Panc1 (cell line): ENCODE results near the gene PNPO. TPM values are rescaled to one million over a fixed set of nuclear protein-coding genes. Genes with fewer than 3 reads are reported as not detected.
"Not testable (repeated sequence)": the region's sequence is repeated elsewhere in the genome, so short reads cannot be mapped to it uniquely, and the experiment has no call there.

ENCODE experiments used
- ATAC-seq: fragments of 200-7000 bp; cut with Tn5 transposase; 2 replicates; pipeline ENCODE4 v1.9.1; 2020; ENCODE audit warnings: mild to moderate bottlenecking, moderate library complexity
- BruUV-seq: library from RNA; stranded (reverse); fragments of 400-500 nt; replicated peaks from 2 replicates; lab custom pipeline; 2021; lab: Mats Ljungman, UMichigan
- CTCF ChIA-PET: fragments of 300-600 bp; sonication (Branson Sonifier 250); formaldehyde crosslinking; loops from one replicate; lab custom pipeline; 2022; ENCODE audit warnings: antibody characterized with exemption; lab: Charles Lee
- POLR2A ChIA-PET: fragments of 300-600 bp; sonication (Branson Sonifier 250); formaldehyde crosslinking; loops from one replicate; lab custom pipeline; 2022; ENCODE audit warnings: antibody characterized with exemption; lab: Charles Lee
- DNase-seq: peaks from one replicate; pipeline ENCODE4 v3.0.0-alpha.2; 2010; ENCODE audit warnings: low read depth, low spot score
- H3K27ac ChIP-seq: 2 replicates; pipeline ENCODE4 v1.5.1; 2011; ENCODE audit warnings: mild to moderate bottlenecking, low read length, inconsistent platforms
- H3K27me3 ChIP-seq: fragments of 200-500 bp; sonication (Bioruptor generic); 2 replicates; pipeline ENCODE4 v1.6.0; 2014; ENCODE audit warnings: low read length, inconsistent platforms; ENCODE audit not compliant: control insufficient read depth, insufficient read depth
- H3K36me3 ChIP-seq: fragments of 200-500 bp; sonication (Bioruptor generic); 2 replicates; pipeline ENCODE4 v1.5.1; 2014; ENCODE audit warnings: inconsistent platforms, mild to moderate bottlenecking, low read length, moderate library complexity; ENCODE audit not compliant: control insufficient read depth, insufficient read depth
- H3K4me1 ChIP-seq: 2 replicates; pipeline ENCODE4 v1.5.1; 2011; ENCODE audit warnings: inconsistent platforms, mild to moderate bottlenecking, low read length, moderate library complexity; ENCODE audit not compliant: control insufficient read depth, insufficient read depth
- H3K4me3 ChIP-seq, 2 experiments: 2 replicates each; pipeline ENCODE4 v1.5.1; 2011 to 2012; ENCODE audit warnings: low read depth in 2 of 2, low read length in 2 of 2, mild to moderate bottlenecking in 2 of 2, inconsistent platforms in 1 of 2, moderate library complexity in 1 of 2
- H3K9me3 ChIP-seq: fragments of 200-500 bp; sonication (Bioruptor generic); 2 replicates; pipeline ENCODE4 v1.5.1; 2014; ENCODE audit warnings: low read depth, mild to moderate bottlenecking, inconsistent platforms, low read length, moderate library complexity; ENCODE audit not compliant: control insufficient read depth, insufficient read depth
- POLR2AphosphoS5 ChIP-seq: IDR thresholded peaks from 2 replicates; pipeline ENCODE4 v1.6.1; 2012; ENCODE audit warnings: mild to moderate bottlenecking, low read depth, low read length, moderate library complexity
- SIN3A ChIP-seq: IDR thresholded peaks from 2 replicates; pipeline ENCODE4 v1.6.1; 2012; ENCODE audit warnings: low read depth, mild to moderate bottlenecking, low read length, moderate library complexity, borderline replicate concordance; ENCODE audit not compliant: insufficient read depth
- TCF7L2 ChIP-seq: IDR thresholded peaks from 2 replicates; pipeline ENCODE4 v1.6.1; 2011; ENCODE audit warnings: mild to moderate bottlenecking, low read depth, low read length, inconsistent platforms
- in situ Hi-C: cut with HindIII; loops from 2 replicates; pipeline ENCODE4 v1.10.0; 2016; ENCODE audit warnings: low sequenced_read_pairs, low pct_unique_long_range_greater_than_20kb
- intact Hi-C: fragments of 100-400 bp; cut with micrococcal nuclease; formaldehyde crosslinking; loops from one replicate; pipeline ENCODE4 v1.10.0; 2022; ENCODE audit not compliant: unreplicated experiment
- total RNA-seq: library from RNA; stranded (reverse); gene quantifications from one replicate; pipeline ENCODE4 v1.2.1, GENCODE V29; 2021; ENCODE audit not compliant: unreplicated experiment
- TF ChIP-seq, protein P1 (sequence below): fragments of 450-650 bp; IDR thresholded peaks from 2 replicates; pipeline ENCODE4 v1.5.1; 2017; ENCODE audit warnings: mild to moderate bottlenecking
- TF ChIP-seq, protein P2 (sequence below), 2 experiments: IDR thresholded peaks; 2 replicates each; pipeline ENCODE4 v1.6.1; 2011 to 2012; ENCODE audit warnings: low read depth in 2 of 2, control low read depth in 1 of 2, low read length in 1 of 2, mild to moderate bottlenecking in 1 of 2, moderate library complexity in 1 of 2; ENCODE audit not compliant: insufficient read depth in 1 of 2

Gene PNPO
- total RNA-seq, 1 experiment from 2014 or later, result 20.1 TPM

DNA sequence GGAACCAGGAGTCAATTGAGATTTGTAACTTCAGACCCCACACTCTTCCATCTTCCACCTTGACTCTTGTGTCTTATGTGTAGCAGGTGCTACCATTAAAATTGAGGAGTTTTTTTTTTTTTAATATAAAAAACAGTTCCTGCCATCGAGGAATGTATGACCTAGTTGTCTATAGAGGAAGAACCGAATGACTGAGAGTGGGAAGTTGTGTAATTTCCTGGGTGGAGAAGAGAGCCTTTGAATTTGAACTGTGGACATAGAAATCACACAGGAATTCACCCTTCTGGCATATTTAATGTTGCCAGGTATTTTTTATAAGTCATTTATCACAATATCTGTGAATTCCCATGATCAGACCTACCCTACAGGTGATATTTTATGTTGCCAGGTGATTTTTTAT lies 23.4 kb upstream of the PNPO start:
- ChIA-PET POLR2A (no interaction called here), CTCF (no interaction called here)
- DNase-seq, result no peak
- no peak for ATAC-seq
- Histone ChIP-seq H3K36me3 (no peaks in the 10 kb centered on the region), H3K27ac (no peak overlapping the region), H3K27me3 (no peaks in the 10 kb centered on the region), H3K4me1 (no peaks in the 10 kb centered on the region), H3K9me3 (no peaks in the 10 kb centered on the region), H3K4me3 (no peak overlapping the region)
- intact Hi-C loops (no loop called here), in situ Hi-C loops (no loop called here)
- no TSS peak for BruUV-seq
- TF ChIP-seq, protein P1, sequence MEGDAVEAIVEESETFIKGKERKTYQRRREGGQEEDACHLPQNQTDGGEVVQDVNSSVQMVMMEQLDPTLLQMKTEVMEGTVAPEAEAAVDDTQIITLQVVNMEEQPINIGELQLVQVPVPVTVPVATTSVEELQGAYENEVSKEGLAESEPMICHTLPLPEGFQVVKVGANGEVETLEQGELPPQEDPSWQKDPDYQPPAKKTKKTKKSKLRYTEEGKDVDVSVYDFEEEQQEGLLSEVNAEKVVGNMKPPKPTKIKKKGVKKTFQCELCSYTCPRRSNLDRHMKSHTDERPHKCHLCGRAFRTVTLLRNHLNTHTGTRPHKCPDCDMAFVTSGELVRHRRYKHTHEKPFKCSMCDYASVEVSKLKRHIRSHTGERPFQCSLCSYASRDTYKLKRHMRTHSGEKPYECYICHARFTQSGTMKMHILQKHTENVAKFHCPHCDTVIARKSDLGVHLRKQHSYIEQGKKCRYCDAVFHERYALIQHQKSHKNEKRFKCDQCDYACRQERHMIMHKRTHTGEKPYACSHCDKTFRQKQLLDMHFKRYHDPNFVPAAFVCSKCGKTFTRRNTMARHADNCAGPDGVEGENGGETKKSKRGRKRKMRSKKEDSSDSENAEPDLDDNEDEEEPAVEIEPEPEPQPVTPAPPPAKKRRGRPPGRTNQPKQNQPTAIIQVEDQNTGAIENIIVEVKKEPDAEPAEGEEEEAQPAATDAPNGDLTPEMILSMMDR, result no peak
- TF ChIP-seq SIN3A, result no peak
- TF ChIP-seq TCF7L2, result no peak
- TF ChIP-seq POLR2AphosphoS5, result no peak
- TF ChIP-seq, protein P2, sequence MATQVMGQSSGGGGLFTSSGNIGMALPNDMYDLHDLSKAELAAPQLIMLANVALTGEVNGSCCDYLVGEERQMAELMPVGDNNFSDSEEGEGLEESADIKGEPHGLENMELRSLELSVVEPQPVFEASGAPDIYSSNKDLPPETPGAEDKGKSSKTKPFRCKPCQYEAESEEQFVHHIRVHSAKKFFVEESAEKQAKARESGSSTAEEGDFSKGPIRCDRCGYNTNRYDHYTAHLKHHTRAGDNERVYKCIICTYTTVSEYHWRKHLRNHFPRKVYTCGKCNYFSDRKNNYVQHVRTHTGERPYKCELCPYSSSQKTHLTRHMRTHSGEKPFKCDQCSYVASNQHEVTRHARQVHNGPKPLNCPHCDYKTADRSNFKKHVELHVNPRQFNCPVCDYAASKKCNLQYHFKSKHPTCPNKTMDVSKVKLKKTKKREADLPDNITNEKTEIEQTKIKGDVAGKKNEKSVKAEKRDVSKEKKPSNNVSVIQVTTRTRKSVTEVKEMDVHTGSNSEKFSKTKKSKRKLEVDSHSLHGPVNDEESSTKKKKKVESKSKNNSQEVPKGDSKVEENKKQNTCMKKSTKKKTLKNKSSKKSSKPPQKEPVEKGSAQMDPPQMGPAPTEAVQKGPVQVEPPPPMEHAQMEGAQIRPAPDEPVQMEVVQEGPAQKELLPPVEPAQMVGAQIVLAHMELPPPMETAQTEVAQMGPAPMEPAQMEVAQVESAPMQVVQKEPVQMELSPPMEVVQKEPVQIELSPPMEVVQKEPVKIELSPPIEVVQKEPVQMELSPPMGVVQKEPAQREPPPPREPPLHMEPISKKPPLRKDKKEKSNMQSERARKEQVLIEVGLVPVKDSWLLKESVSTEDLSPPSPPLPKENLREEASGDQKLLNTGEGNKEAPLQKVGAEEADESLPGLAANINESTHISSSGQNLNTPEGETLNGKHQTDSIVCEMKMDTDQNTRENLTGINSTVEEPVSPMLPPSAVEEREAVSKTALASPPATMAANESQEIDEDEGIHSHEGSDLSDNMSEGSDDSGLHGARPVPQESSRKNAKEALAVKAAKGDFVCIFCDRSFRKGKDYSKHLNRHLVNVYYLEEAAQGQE (IDR thresholded peaks at IDR 0.05; ENCODE audit: insufficient read depth in 1 of 2, low read depth in 2 of 2, low read length in 1 of 2), result no peak

DNA sequence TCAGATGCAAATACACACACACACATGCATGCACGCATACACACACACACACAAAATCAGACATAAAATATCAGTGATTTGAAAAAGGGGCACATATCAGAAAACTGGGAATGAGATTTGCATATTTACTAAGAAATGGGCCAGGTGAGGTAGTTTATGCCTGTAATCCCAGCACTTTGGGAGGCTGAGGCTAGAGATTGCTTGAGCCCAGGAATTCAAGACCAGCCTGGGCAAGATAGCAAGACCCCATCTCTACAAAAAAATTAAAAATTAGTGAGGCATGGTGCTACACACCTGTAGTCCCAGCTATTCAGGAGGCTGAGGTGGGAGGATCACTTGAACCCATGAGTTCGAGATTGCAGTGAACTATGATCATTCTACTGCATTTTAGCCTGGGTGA lies 22.4 kb upstream of the PNPO start:
- in situ Hi-C loops, result no loop called here
- no peaks in the 10 kb centered on the region for H3K9me3 ChIP-seq
- no peak for ATAC-seq
- no peak overlapping the region for H3K4me3 ChIP-seq
- H3K4me1 ChIP-seq, result no peaks in the 10 kb centered on the region
- H3K27me3 ChIP-seq, result no peaks in the 10 kb centered on the region
- BruUV-seq, result no TSS peak
- H3K27ac ChIP-seq, result no peak overlapping the region
- H3K36me3 ChIP-seq, result no peaks in the 10 kb centered on the region
- DNase-seq, result no peak
- TF ChIP-seq, protein P2 (IDR thresholded peaks at IDR 0.05; ENCODE audit: insufficient read depth in 1 of 2, low read depth in 2 of 2, low read length in 1 of 2), result no peak
- TF ChIP-seq POLR2AphosphoS5, result no peak
- TF ChIP-seq TCF7L2, result no peak
- TF ChIP-seq, protein P1, result no peak
- TF ChIP-seq SIN3A, result no peak
- POLR2A ChIA-PET, result no interaction called here
- intact Hi-C loops, result no loop called here
- CTCF ChIA-PET, result no interaction called here

DNA sequence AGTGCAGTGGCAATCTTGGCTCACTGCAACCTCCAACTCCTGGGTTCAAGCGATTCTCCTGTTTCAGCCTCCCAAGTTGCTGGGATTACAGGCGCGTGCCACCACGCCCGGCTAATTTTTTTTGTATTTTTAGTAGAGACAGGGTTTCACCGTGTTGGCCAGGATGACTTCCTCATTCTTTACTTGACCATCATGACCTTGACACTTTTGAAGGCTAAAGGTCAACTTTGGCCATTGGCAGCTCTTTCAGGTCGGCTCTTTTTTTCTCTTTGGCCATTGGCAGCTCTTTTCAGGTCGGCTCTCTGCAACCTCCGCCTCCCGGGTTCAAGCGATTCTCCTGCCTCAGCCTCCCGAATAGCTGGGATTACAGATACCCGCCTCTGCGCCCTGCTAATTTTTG lies 21.5 kb upstream of the PNPO start:
- H3K27me3 ChIP-seq, DNase-seq, H3K27ac ChIP-seq, H3K9me3 ChIP-seq, H3K4me3 ChIP-seq, ATAC-seq, CTCF ChIA-PET, H3K4me1 ChIP-seq, BruUV-seq, POLR2A ChIA-PET, H3K36me3 ChIP-seq, intact Hi-C loops, in situ Hi-C loops: not testable (repeated sequence)
